ENCODE data around the gene AUNIP. TPM values are rescaled to one million over a fixed set of nuclear protein-coding genes. Genes with fewer than 3 reads are reported as not detected.

The AUNIP gene
- total and polyA plus RNA-seq, 2 of the 8 experiments (the other 6 are each of a cell fraction or from before 2014, with no cell fraction given) = 18.6 to 23.2 TPM

GRCh38 chr1:25845664-25846063 lies 13.6 kb downstream of the AUNIP start:
- peaks cover 0 to 4% of the 10 kb centered on the region in 2 experiments for H4K20me1 ChIP-seq (replicated peaks in 1 of 2; ENCODE audit: control insufficient read depth in 1 of 2, insufficient read depth in 2 of 2, low read length in 2 of 2)
- H3K18ac ChIP-seq (ENCODE audit: extremely low read depth, low read length) = no peak overlapping the region

More at GRCh38 chr1:25845664-25846063, 13.6 kb downstream of the AUNIP start:
- H3K23ac ChIP-seq (ENCODE audit: insufficient read length) = no peak overlapping the region
- no peak overlapping the region for H2BK15ac ChIP-seq (ENCODE audit: low read length)
- no peak overlapping the region for H2AK5ac ChIP-seq (ENCODE audit: low read depth, low read length)
- H2BK20ac ChIP-seq (ENCODE audit: low read length) = no peak overlapping the region
- H3K4me1 ChIP-seq (replicated peaks in 1 of 4; ENCODE audit: control insufficient read depth in 3 of 4, insufficient read depth in 4 of 4, low read length in 3 of 4) = peaks cover 0 to 3% (median under 1%) of the 10 kb centered on the region in 4 experiments; a peak in 2 of 7 replicates
- no peak overlapping the region for H3K9ac ChIP-seq (replicated peaks in 1 of 4; ENCODE audit: extremely low read depth in 1 of 4, low read depth in 3 of 4, low read length in 3 of 4)
- H3K14ac ChIP-seq (ENCODE audit: insufficient read length) = no peak overlapping the region
- FAIRE-seq = no peak
- H4K8ac ChIP-seq (ENCODE audit: extremely low read depth, insufficient read depth, low read length) = no peak overlapping the region
- no peak overlapping the region for H3K4ac ChIP-seq (replicated peaks; ENCODE audit: insufficient read length, low read depth, low read length)
- no peaks in the 10 kb centered on the region for H3K23me2 ChIP-seq (ENCODE audit: low read depth, low read length)
- no peak for DNase-seq (ENCODE audit: low read depth in 1 of 2, low spot score in 2 of 2)
- no peak overlapping the region for H3K56ac ChIP-seq (replicated peaks; ENCODE audit: insufficient read length, low read depth, low read length)
- H3K4me2 ChIP-seq (ENCODE audit: insufficient read depth in 1 of 2, low read depth in 2 of 2, low read length in 2 of 2) = no peak overlapping the region
- ChIA-PET CTCF (ENCODE audit: partially characterized antibody) (interaction anchor here (0.6 to 1.9 kb wide), 7 partner anchors 11 to 1647 kb away, joined by 3 to 7 read pairs (median 3); no protein-coding TSS in a partner anchor), POLR2A (ENCODE audit: partially characterized antibody) (interaction anchor here (0.7 to 2.7 kb wide), 7 partner anchors 9 to 30 kb away, joined by 3 to 11 read pairs (median 7); partner anchors contain the start of genes MTFR1L and PAQR7)
- H3K9me3 ChIP-seq (ENCODE audit: insufficient read depth in 2 of 2, low read depth in 1 of 2, low read length in 1 of 2) = no peaks in the 10 kb centered on the region
- H2BK120ac ChIP-seq (replicated peaks; ENCODE audit: low read depth, low read length) = no peak overlapping the region
- no peaks in the 10 kb centered on the region; a peak in 1 of 8 replicates for H3K36me3 ChIP-seq (ENCODE audit: control insufficient read depth in 2 of 4, insufficient read depth in 4 of 4, low read length in 3 of 4)
- H3K27ac ChIP-seq (ENCODE audit: low read depth, low read length) = no peak overlapping the region
- H3K79me1 ChIP-seq (ENCODE audit: low read depth, low read length) = peaks cover 5% of the 10 kb centered on the region
- no peak overlapping the region for H4K91ac ChIP-seq (replicated peaks; ENCODE audit: insufficient read length, low read length)
- peaks cover 0 to 78% of the 10 kb centered on the region in 2 experiments; a peak in 3 of 4 replicates for H3K79me2 ChIP-seq (ENCODE audit: control insufficient read depth in 1 of 2, insufficient read depth in 2 of 2, low read length in 2 of 2)
- 90% methylated on average over 5 of the region's 5 CpGs; no CpG with 5 or more reads in 1 of the 2 experiments for WGBS, 2 experiments (ENCODE audit: extremely low coverage in 1 of 2, insufficient coverage in 1 of 2, insufficient read length in 1 of 2, insufficient replicate concordance in 2 of 2, low coverage in 1 of 2, low lambda C conversion rate in 2 of 2, missing lambda C conversion rate in 1 of 2)
- no peak overlapping the region for H2BK12ac ChIP-seq (ENCODE audit: low read depth, low read length)
- H2AFZ ChIP-seq (ENCODE audit: low read length) = no peak overlapping the region
- TF ChIP-seq TEAD4 (IDR thresholded peaks at IDR 0.05; ENCODE audit: low read depth, low read length) (no peak), CEBPB (IDR thresholded peaks at IDR 0.05; ENCODE audit: low read depth, low read length) (no peak), CTBP2 (IDR thresholded peaks at IDR 0.05; ENCODE audit: borderline replicate concordance, insufficient read depth, insufficient read length, low read length) (no peak), CREB1 (IDR thresholded peaks at IDR 0.05) (no peak), CTCF (IDR thresholded peaks at IDR 0.05; ENCODE audit: control extremely low read depth in 1 of 3, insufficient read depth in 1 of 3, low read depth in 1 of 3, low read length in 3 of 3) (no peak), SIX5 (IDR thresholded peaks at IDR 0.05; ENCODE audit: low read depth, low read length) (no peak), BCL11A (IDR thresholded peaks at IDR 0.05; ENCODE audit: low read depth in 2 of 2, low read length in 2 of 2) (no peak), BRCA1 (IDR thresholded peaks at IDR 0.05; ENCODE audit: low read depth, low read length) (no peak), SIN3A (conservative IDR thresholded peaks at IDR 0.05 in 1 of 2, IDR thresholded peaks at IDR 0.05 in 1 of 2; ENCODE audit: low read depth in 1 of 2, low read length in 2 of 2) (no peak), NANOG (IDR thresholded peaks at IDR 0.05; ENCODE audit: insufficient read depth, low read depth, low read length, poor library complexity, severe bottlenecking) (no peak), POLR2A (IDR thresholded peaks at IDR 0.05; ENCODE audit: control extremely low read depth in 1 of 2, low read depth in 2 of 2, low read length in 2 of 2) (no peak), JUN (IDR thresholded peaks at IDR 0.05; ENCODE audit: low read depth, low read length) (no peak)
- H2BK5ac ChIP-seq (ENCODE audit: low read depth, low read length) = no peak overlapping the region
- no peaks in the 10 kb centered on the region for H3K27me3 ChIP-seq (replicated peaks in 1 of 4; ENCODE audit: control insufficient read depth in 3 of 4, extremely low read depth in 1 of 4, insufficient read depth in 3 of 4, low read length in 3 of 4)
- H3K4me3 ChIP-seq (ENCODE audit: extremely low read depth in 1 of 4, insufficient read depth in 2 of 4, low read depth in 3 of 4, low read length in 4 of 4) = no peak overlapping the region
- H4K5ac ChIP-seq (ENCODE audit: insufficient read length, low read depth, low read length) = no peak overlapping the region

Measured in H1 (cell line).